GM12892 (cell line): Measurements from ENCODE around the gene NDFIP1.

Source experiments
- POLR2A ChIP-seq: IDR thresholded peaks from 2 replicates; pipeline ENCODE4 v1.6.1; 2011; ENCODE audit warnings: low read depth, low read length, control low read depth
- POLR2AphosphoS5 ChIP-seq: IDR thresholded peaks from 2 replicates; pipeline ENCODE4 v1.6.1; 2011; ENCODE audit warnings: low read depth, low read length, control low read depth
- TAF1 ChIP-seq: IDR thresholded peaks from 2 replicates; pipeline ENCODE4 v1.6.1; 2011; ENCODE audit warnings: low read depth, mild to moderate bottlenecking, control low read depth, low read length, borderline replicate concordance

DNA sequence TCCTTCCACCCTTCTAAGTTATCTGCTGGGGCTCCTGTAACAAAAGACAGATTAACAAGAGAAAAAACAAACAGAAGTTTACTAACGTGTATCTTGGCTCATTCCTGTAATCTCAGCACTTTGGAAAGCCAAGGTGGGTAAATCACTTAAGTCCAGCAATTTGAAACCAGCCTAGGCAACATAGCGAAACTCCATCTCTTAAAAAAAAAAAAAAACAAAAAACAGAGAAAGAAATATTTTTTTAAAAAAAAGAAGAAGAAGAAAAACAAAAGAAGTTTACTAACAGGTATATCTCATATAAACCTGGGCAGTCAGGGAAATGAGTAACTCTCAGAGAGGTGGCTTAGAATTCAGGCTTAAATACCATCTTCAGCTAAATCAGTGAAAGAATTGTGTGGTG is 10.3 kb upstream of the NDFIP1 start:
- TF ChIP-seq TAF1 (no peak), POLR2A (no peak), POLR2AphosphoS5 (no peak)
